GM18867 (cell line): ENCODE data around the gene MYMK.

Experiments used
- ATAC-seq: cut with Tn5 transposase; IDR thresholded peaks from one replicate; pipeline ENCODE4 v1.9.1; 2021; ENCODE audit warnings: mild to moderate bottlenecking, moderate library complexity; ENCODE audit not compliant: unreplicated experiment

Gene MYMK

GRCh38 chr9:133520121-133520835 is 4.5 kb downstream of the MYMK start:
- no peak for ATAC-seq

- no peak for ATAC-seq
Measured at GRCh38 chr9:133519693-133520092, 5.1 kb downstream of the MYMK start.

GRCh38 chr9:133518706-133519449 is 5.9 kb downstream of the MYMK start:
- ATAC-seq = no peak

- ATAC-seq = no peak
Measured at GRCh38 chr9:133518200-133518599, 6.6 kb downstream of the MYMK start.

- no peak for ATAC-seq
Measured at GRCh38 chr9:133517711-133518110, 7.0 kb downstream of the MYMK start.

GRCh38 chr9:133516961-133517350 is 7.8 kb downstream of the MYMK start:
- no peak for ATAC-seq

- ATAC-seq = no peak
Measured at GRCh38 chr9:133516256-133516960, 8.4 kb downstream of the MYMK start.

- ATAC-seq = no peak
Measured at GRCh38 chr9:133515615-133516255, 9.0 kb downstream of the MYMK start.

- no peak for ATAC-seq
Measured at GRCh38 chr9:133515240-133515610, 9.5 kb downstream of the MYMK start.

- no peak for ATAC-seq
Measured at GRCh38 chr9:133514460-133515239, 10.1 kb downstream of the MYMK start.

- ATAC-seq = no peak
Measured at GRCh38 chr9:133513214-133514100, 11.3 kb downstream of the MYMK start.

- no peak for ATAC-seq
Measured at GRCh38 chr9:133512253-133513213, 12.2 kb downstream of the MYMK start.

GRCh38 chr9:133511607-133512006 is 13.2 kb downstream of the MYMK start:
- no peak for ATAC-seq

GRCh38 chr9:133510926-133511505 is 13.7 kb downstream of the MYMK start:
- no peak for ATAC-seq

GRCh38 chr9:133509179-133510083 is 15.3 kb downstream of the MYMK start:
- no peak for ATAC-seq

GRCh38 chr9:133508046-133508445 is 16.7 kb downstream of the MYMK start:
- ATAC-seq = no peak
